CD4-positive, alpha-beta T cell treated with Interleukin-10 for 1 hour (primary cell): Measurements from ENCODE around the gene SCARB1.
A peak's percentile ranks its signal among the peaks of the same experiment; 100 is the strongest.

ENCODE experiments used
- DNase-seq: peaks from one replicate; pipeline ENCODE4 v3.0.0-alpha.2; 2020

The SCARB1 gene

DNA sequence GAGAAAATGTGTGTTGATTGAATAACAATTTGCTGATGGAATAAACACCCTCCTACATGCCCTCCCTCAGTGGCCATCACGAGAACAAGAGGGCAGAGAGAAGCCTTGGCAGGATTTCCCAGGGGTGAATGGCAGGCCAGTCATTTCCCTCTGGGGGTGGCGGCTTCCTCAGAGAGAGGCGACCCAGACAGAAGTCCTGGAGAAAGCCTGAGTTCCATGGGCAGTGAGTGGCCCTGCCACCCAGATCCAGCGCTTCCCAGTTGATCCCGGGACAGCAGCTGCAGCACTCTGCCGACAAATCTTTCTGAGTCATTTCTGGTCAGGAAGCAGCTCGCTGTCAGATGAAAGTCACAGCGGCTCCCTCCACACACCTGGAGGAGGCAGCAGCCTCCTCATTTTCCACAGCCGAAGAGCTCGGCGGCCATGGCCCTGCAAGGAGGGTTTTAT lies 123.0 kb downstream of the SCARB1 start:
- no peak for DNase-seq

DNA sequence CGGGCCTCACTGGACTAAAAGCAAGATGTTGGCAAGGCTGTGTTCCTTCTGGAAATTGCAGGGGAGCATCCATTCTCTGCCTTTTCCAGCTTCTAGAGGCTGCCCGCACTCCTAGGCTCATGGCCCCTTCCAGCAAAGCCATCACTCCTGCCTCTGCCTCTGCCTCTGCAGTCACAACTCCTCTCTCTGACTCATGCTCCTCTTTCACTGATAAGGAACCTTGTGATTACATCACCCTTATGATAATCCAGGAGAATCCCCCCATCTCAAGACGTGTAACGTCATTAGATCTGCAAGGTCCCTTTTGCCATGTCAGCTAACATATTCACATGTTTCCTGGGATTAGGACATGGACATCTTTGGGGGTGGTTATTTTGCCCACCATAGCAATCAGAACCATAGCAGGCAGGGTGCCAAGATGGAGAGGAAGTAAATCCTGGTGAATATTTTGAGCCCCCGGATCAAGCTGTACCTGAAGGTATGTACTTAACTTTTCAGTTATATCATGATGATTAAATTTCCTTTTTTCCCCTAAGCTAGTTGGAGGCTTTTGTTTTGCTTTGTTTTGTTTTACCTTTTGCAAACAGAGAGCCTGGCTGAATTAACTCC lies 123.6 kb downstream of the SCARB1 start:
- DNase-seq = no peak

DNA sequence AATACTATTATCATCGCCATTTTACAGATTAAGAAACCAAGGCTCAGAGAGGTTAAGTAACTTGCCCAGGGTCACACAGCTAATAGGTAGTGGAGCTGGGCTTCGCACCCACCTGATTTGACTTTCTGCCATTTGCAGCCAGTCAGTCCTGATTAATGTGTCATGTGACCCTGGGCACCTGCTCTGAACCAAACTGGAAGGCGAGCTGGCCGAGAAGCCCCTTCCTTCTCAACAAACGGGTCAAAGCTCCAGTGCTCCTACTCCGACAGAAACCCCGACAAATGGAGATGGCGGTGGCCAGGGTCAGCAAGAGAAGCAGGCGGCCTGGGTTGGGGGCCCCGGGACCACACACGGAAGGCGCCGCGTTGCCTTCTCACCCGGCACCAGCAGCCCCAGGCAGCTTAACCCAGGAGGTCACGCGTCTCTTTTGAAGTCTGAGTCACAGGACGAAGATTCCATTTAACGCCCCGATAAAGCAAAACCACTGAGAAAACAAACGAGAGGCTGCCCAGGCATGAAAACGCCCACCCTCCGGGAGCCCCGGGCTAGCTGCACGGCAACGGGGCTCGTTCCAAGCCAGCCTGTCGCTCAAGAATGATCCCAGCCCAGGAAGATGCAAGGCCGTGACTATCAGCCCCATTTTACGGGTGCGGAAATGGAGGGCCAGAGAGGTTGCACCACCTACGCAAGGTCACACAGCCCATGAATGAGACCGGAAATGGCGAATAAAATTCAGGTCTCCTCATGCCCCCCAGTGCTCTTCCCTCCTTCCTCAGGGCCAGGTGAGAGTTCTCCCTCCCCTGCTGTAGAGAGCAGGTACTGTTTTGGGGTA lies 124.8 kb downstream of the SCARB1 start:
- no peak for DNase-seq

- no peak for DNase-seq
Measured at GRCh38 chr12:124737772-124738635, 125.7 kb downstream of the SCARB1 start.

- DNase-seq = no peak
Measured at GRCh38 chr12:124737040-124737419, 126.6 kb downstream of the SCARB1 start.

GRCh38 chr12:124736115-124737039 lies 127.3 kb downstream of the SCARB1 start:
- DNase-seq = no peak

- no peak for DNase-seq
Measured at GRCh38 chr12:124734224-124734788, 129.4 kb downstream of the SCARB1 start.

DNA sequence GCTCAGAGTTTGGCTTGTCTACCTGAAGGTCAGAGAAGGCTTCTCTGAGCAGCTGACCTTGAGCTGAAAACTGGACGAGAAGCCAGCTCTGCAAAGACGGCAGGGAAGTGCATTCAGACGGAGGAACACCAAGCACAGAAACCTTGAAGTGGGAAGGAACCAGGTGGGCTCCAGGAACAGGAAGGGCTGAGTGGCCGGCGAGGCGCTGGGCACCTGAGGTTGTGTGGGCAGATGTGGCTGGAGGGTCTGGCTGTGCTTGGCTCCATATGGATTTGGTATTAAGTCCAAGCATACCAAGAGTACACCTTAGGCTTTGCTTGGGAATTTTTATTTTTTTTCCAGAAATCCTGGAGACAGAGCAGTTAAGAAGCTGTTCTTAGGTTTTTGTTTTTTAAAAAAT lies 130.6 kb downstream of the SCARB1 start:
- no peak for DNase-seq

DNA sequence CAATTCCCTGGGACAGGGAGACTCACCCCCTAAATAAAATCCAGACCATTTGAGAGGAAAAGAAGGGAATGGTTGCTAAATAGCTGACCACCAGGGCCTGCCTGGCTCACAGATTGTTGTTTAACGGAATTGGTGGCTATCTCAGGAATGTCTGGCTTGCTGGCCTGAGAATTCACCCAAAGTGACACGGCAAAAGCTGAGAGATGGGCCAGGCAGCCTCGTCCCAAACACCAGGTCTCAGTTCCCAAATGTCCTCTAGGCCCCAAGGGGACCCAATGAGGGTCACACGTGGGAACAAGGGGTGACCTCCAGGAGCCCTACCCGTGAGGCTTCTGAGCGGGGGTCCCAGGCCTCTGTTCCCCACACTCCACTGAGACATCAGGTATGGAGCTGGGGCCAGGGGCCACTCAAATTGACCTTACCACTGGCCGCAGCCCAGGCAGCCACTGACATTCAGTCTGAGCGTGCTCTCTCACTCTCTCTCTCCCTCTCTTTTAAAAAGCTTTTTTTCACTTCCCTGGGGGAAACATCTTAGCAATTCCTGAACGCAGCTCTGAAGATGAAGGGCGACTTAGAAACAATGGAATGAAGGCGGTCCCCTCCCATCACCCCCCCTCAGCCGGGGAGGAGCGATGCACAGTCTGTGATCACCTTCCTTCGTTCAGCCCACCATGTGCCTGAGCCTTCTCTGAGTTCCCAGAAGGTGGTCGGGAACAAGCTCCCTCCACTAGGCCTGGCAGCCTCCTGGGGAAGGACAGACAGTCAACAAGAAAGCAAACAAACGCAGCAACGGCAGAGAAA lies 131.2 kb downstream of the SCARB1 start:
- DNase-seq = no peak

- no peak for DNase-seq
Measured at GRCh38 chr12:124731869-124732268, 131.8 kb downstream of the SCARB1 start.

GRCh38 chr12:124730455-124730932 lies 133.2 kb downstream of the SCARB1 start:
- no peak for DNase-seq

DNA sequence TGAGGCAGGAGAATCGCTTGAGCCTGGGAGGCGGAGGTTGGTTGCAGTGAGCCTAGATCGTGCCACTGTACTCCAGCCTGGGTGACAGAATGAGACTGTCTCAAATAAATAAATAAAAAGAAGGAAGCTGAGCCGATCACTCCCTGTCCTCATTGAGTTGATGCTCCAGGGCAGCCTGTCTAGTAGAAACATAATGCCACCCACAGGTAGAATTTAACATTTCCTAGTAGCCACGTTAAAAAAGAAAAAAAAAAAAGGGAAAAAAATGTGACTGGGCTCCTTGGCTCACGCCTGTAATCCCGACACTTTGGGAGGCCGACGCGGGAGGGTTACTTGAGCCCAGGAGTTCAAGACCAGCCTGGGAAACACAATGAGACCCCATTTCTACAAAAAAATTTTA lies 135.7 kb downstream of the SCARB1 start:
- no peak for DNase-seq

- DNase-seq = peak; percentile 26
Measured at GRCh38 chr12:124727264-124727800, 136.3 kb downstream of the SCARB1 start.
